NB4 (cell line): Measurements from ENCODE around the gene KCNE2.

Experiments
- CTCF ChIP-seq: IDR thresholded peaks from one replicate; pipeline ENCODE4 v1.5.1; 2012; ENCODE audit warnings: low read depth, low read length
- MAX ChIP-seq: IDR thresholded peaks from 2 replicates; pipeline ENCODE4 v1.6.1; 2011; ENCODE audit warnings: low read depth, low read length
- MYC ChIP-seq: IDR thresholded peaks from 2 replicates; pipeline ENCODE4 v1.6.1; 2011; ENCODE audit warnings: low read depth, low read length
- POLR2A ChIP-seq: IDR thresholded peaks from 2 replicates; pipeline ENCODE4 v1.6.1; 2011; ENCODE audit warnings: mild to moderate bottlenecking; ENCODE audit not compliant: insufficient read length; ENCODE audit errors: extremely low read depth

- no peak for TF ChIP-seq POLR2A
- TF ChIP-seq CTCF: no peak
- TF ChIP-seq MAX: no peak
- TF ChIP-seq MYC: no peak
Measured at GRCh38 chr21:34343838-34344381, 19.9 kb upstream of the KCNE2 start.
